ENCODE measurements around the gene SOS1. TPM values are rescaled to one million over a fixed set of nuclear protein-coding genes. Genes with fewer than 3 reads are reported as not detected.

The SOS1 gene
- total RNA-seq, 1 experiment from 2014 or later, result 16.2 TPM

Other genes starting within 250 kb of the SOS1 start
- 9.6 and 24.5 TPM in 2 replicates for gene DHX57, start 245.1 kb downstream of the SOS1 start, total RNA-seq (2014; rRNA removed; shearing (Covaris generic))
- 33.1 and 35.3 TPM in 2 replicates for gene MORN2, start 245.1 kb downstream of the SOS1 start, total RNA-seq (2014; rRNA removed; shearing (Covaris generic))
- not detected in 2 replicates for gene ARHGEF33, start 231.2 kb downstream of the SOS1 start, total RNA-seq (2014; rRNA removed; shearing (Covaris generic))
- 0.34 and 0.85 TPM in 2 replicates for gene CDKL4, start 122.9 kb upstream of the SOS1 start, total RNA-seq (2014; rRNA removed; shearing (Covaris generic))